ENCODE measurements around the gene VRK3.

DNA sequence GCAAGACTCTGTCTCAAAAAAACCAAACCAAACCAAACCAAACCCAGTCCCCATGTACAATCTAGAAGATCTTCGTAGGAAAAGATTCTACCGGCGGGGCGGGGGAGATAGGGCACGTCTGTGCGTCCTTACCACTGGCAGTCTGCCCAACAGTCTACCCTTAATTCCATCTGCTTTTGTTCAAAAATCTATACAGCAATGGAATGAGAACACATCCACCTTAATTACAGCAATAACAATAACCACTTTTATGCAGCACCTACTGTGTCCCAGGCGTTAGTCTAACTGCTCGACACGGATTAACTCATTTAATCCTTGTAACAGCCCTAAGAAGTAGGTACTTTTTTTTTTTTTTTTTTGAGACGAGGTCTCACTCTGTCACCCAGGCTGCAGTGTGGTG is 98.7 kb downstream of the VRK3 start:
- TF ChIP-seq, protein P1, sequence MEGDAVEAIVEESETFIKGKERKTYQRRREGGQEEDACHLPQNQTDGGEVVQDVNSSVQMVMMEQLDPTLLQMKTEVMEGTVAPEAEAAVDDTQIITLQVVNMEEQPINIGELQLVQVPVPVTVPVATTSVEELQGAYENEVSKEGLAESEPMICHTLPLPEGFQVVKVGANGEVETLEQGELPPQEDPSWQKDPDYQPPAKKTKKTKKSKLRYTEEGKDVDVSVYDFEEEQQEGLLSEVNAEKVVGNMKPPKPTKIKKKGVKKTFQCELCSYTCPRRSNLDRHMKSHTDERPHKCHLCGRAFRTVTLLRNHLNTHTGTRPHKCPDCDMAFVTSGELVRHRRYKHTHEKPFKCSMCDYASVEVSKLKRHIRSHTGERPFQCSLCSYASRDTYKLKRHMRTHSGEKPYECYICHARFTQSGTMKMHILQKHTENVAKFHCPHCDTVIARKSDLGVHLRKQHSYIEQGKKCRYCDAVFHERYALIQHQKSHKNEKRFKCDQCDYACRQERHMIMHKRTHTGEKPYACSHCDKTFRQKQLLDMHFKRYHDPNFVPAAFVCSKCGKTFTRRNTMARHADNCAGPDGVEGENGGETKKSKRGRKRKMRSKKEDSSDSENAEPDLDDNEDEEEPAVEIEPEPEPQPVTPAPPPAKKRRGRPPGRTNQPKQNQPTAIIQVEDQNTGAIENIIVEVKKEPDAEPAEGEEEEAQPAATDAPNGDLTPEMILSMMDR (IDR thresholded peaks at IDR 0.05): no peak
- TF ChIP-seq POLR2AphosphoS5 (IDR thresholded peaks at IDR 0.05): no peak
